Amygdala (tissue), 56 donors: ENCODE data around the gene FGF12.

Source experiments
- DNase-seq, 56 donors: peaks; one replicate each; lab custom pipeline; 2025; lab: John Stamatoyannopoulos, UW

FGF12 gene

GRCh38 chr3:192366916-192367315 is 360.4 kb downstream of the FGF12 start:
- DNase-seq = no peak

- DNase-seq = no peak
These were observed 361.8 kb downstream of the FGF12 start for GRCh38 chr3:192365571-192365970.

DNA sequence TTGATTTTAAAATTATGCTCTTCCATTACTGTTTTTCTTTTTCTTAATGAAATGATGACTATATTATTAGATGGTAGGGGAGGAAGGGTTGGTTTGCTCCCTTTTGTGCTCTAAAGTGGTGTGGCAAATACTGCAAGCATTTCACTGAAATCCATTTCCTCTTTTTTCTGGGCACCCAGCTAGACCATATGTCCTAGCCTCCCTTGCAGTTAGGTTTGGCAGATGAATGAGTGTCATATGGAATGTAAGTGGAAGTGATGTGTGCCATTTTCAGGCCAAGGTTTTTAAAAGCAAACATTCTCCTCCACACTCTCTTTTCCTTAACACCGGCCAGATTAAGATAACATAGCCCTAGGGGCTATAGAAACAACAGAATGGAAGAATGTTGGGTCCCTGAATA is 363.0 kb downstream of the FGF12 start:
- no peak for DNase-seq

GRCh38 chr3:192354687-192355086 is 372.7 kb downstream of the FGF12 start:
- no peak for DNase-seq

DNA sequence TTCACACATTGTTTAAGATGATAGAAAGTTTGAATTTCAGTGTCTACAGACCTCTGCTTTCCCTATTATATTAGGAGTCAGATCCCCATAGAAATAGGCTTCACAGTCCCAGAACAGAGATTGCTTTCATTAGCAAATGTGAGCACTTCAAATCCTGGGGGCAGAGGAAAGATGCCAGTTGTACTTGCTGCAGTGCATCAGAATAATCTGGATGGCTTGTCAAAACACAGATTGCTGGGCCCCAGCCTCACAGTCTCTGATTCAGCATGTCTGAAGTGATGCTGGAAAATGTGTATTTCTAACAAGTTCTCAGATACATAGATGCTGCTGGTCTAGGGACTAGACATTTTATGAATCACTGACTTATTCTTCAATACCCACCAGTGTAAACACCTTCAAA is 375.2 kb downstream of the FGF12 start:
- peak in 13 of 56 donors; percentile 1 to 56 (median 7) for DNase-seq

- no peak for DNase-seq
These were observed 375.9 kb downstream of the FGF12 start for GRCh38 chr3:192351441-192351840.

DNA sequence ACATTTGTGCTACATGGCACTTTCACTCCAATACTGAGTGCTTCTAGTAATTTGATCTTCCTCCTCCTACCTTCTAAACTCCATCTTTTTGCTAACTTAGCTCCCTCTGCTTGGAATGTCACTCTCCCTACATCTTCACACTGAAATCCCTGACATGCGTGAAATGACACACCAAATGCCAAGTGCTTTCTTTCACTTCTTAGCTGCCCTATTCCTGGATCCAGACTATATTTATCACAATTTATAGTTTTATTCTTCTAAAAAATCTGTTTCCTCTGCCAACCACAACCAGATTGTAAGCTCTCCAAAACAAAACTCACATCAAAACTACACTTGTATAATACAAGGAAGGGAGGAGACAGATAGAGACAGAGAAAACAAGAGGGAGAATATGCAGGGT is 387.3 kb downstream of the FGF12 start:
- no peak for DNase-seq

DNA sequence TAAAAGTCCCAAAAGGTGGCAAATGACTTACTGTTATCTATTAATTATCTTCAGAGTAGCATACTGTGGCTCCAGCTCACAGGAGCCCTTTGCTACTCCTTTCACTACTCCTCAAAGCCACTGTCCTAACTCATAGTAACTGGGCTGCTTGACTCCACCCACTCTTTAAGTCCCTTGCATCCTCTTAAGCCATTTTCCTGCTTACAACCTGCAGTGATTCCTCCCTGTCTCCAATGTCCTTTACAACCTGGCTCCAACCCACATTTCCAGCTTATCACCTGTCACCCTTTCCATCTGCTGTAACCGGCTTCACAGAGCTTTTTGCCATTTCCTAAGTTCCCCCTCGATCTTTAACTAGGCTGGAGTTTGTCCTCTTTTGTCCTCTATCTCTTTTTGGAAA is 388.1 kb downstream of the FGF12 start:
- no peak for DNase-seq

GRCh38 chr3:192336286-192336685 is 391.1 kb downstream of the FGF12 start:
- DNase-seq = no peak

- DNase-seq = no peak
These were observed 394.7 kb downstream of the FGF12 start for GRCh38 chr3:192332386-192333291.

DNA sequence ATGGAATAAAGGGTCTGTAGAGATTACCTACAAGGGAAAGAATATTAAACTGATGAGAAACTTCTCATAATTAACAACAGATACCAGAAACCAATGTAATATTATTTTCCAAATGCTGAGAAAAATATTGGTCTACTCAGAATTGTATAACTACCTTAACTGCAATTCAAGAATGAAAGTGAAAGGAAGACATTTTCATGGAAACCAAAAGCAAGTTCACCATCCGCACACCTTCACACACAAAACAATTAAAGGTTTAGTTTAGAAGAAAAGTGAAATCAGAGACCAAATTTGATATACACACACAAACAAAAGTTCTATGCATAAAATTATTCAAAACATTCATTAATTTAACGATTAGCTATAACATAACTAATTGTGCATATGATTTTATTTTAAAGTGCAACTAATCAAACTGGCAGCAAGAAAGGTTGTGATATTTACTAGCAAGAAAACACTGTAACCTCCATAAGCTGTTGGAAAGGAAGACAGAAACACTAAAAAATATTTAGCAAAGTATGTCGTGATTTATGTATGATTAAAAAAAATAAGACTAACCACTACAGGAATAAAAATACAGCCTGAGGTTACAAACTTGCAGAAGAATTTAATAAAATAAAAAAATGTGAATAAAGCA is 395.5 kb downstream of the FGF12 start:
- no peak for DNase-seq

GRCh38 chr3:192326656-192327055 is 400.7 kb downstream of the FGF12 start:
- no peak for DNase-seq

- DNase-seq = no peak
These were observed 409.8 kb downstream of the FGF12 start for GRCh38 chr3:192317564-192317963.

DNA sequence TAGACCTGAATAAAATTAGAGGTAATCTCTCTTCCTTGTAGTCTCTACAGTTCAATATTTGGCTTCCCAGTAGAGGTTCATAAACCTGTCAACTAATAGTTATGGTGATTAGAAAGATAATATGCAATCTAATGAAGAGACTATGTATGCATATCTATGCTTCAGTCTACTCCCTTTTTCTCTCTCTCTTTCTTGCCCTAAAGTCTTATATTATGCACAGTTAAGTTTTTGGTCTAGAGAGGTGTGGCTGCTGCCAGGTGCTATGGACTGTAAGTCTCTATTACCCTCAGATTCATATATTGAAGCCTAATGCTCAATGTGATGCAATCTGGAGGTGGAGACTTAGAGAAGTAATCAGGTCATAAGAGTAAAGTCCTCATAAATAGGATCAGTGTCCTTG is 413.7 kb downstream of the FGF12 start:
- no peak for DNase-seq

DNA sequence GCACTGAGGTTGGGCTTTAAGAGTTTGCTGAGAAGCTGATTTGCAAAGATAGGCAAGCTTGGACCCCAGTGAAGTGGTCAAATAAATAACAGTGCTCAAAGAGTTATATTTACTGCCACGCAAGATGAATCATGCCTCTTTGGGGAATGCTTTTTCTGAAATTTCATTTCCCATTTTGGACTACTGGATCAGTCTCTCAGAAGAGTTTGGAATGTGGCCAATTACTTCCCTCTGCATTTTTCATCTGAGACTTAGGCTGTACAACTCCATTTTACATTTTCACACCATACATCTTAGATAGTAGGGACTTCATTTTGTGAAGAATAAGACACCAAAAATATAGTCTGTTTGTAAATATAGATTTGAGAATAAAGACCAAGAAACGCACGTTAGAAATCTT is 419.7 kb downstream of the FGF12 start:
- no peak for DNase-seq

DNA sequence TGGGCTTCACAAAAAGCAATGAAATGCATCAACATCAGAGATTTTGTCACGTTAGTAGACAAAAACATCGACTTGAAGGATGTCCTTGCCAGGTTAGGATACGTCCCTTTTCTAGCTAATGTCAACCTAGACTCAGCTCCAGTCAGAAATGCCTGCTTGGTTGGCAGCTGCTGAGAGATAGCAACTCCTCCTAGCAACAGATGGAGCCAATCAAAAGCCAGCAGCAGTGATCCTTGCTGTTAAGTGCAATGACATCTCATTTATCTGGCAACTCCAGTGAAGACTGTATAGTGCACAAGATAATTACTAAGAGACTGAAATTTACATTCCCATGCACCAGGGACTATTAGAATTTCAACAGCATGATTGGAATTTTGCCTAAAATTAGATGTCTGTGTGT is 424.1 kb downstream of the FGF12 start:
- DNase-seq = peak in 9 of 56 donors; percentile 1 to 31 (median 5)

- DNase-seq = no peak
These were observed 424.6 kb downstream of the FGF12 start for GRCh38 chr3:192302721-192303120.

GRCh38 chr3:192299921-192300320 is 427.4 kb downstream of the FGF12 start:
- no peak for DNase-seq

DNA sequence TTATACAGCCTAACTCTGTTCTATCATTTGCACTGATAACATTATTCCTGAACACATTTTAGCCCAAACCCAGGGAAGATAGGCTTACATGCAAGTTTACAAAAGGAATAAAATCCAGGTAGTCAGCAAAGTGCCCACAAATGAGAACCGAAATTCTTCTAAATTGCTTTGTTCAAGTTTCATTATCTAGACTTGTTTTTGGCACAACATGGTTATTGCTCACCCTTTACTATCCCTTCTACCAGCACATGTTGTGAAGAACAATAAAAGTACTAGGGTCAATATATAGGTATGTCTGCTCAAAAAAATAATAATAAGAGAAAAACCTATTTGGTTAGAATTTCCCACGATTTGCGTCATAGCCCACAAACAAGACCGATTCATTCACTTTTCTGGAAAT is 430.5 kb downstream of the FGF12 start:
- DNase-seq = no peak

GRCh38 chr3:192284443-192285072 is 442.8 kb downstream of the FGF12 start:
- no peak for DNase-seq

GRCh38 chr3:192281207-192281880 is 446.0 kb downstream of the FGF12 start:
- no peak for DNase-seq
